Colonic mucosa (tissue), 4 donors: ENCODE results near the gene SLC25A13. TPM values are rescaled to one million over a fixed set of nuclear protein-coding genes. Genes with fewer than 3 reads are reported as not detected.

Source experiments
- DNase-seq: peaks from one replicate; pipeline ENCODE4 v3.0.0-alpha.2; 2020
- H3K27ac ChIP-seq: fragments of 200-600 bp; one replicate; pipeline ENCODE4 v1.8.0; 2021
- H3K27me3 ChIP-seq: fragments of 200-600 bp; one replicate; pipeline ENCODE4 v1.8.0; 2021
- H3K36me3 ChIP-seq: fragments of 200-600 bp; one replicate; pipeline ENCODE4 v1.8.0; 2021
- H3K4me1 ChIP-seq: fragments of 200-600 bp; one replicate; pipeline ENCODE4 v1.8.0; 2021; ENCODE audit warnings: mild to moderate bottlenecking
- H3K4me3 ChIP-seq: fragments of 200-600 bp; one replicate; pipeline ENCODE4 v1.8.0; 2021
- H3K9ac ChIP-seq, 2 donors: one replicate each; pipeline ENCODE4 v1.7.0; 2013; ENCODE audit warnings: control low read depth in 2 of 2, low read depth in 2 of 2, low read length in 2 of 2
- H3K9me3 ChIP-seq: fragments of 200-600 bp; one replicate; pipeline ENCODE4 v1.8.0; 2021
- CTCF ChIP-seq: fragments of 200-600 bp; IDR thresholded peaks from one replicate; pipeline ENCODE4 v1.8.0; 2022; ENCODE audit warnings: antibody characterized with exemption, mild to moderate bottlenecking
- intact Hi-C: fragments of 100-400 bp; cut with DNase I; formaldehyde crosslinking; loops from one replicate; pipeline ENCODE4 v1.14.1; 2022
- total RNA-seq, 2 donors: library from RNA; stranded (reverse); fragmentation: NEBNext Ultra II Directional in 1 of 2; extraction: Animal tissue kit (Norgen Biotek cat#: 25700) in 1 of 2; gene quantifications; one replicate each; pipeline ENCODE4 v1.2.1, GENCODE V29; 2021
- donor health status: healthy.
- donor health status: DM: no; HTN: no; CAD: no.
- donor health status: DM: no; HTN: no; CAD: no.

Gene SLC25A13
- total RNA-seq, 2 donors from 2014 or later = 36.4 to 45.2 TPM

GRCh38 chr7:96131525-96131924 is 190.4 kb downstream of the SLC25A13 start:
- Histone ChIP-seq H3K9me3 (no peaks in the 10 kb centered on the region), H3K36me3 (no peaks in the 10 kb centered on the region), H3K4me1 (no peaks in the 10 kb centered on the region), H3K4me3 (no peak overlapping the region), H3K27ac (no peak overlapping the region), H3K9ac (no peak overlapping the region), H3K27me3 (no peaks in the 10 kb centered on the region)
- DNase-seq = no peak
- no peak for TF ChIP-seq CTCF
- intact Hi-C loops = no loop called here

DNA sequence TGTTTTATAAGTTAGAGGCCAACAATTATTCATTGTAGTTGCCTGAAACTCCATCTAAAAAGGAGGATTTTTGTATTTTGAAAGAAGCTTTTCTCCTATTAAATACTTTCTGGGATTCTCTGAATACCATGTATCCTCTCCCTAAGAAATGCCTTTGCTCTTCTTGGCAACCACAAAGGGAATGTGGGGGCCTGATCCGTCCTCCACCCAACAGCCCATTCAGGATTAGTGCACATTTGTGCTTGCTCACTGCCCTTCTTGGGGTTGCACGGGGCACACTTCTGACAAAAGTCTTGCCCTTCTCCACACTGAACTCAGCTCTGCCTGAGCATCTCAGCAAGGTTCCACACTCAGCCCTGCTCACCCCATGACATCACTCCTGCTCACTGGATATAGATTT is 194.2 kb downstream of the SLC25A13 start:
- no peaks in the 10 kb centered on the region for H3K36me3 ChIP-seq
- no peaks in the 10 kb centered on the region for H3K4me1 ChIP-seq
- no peaks in the 10 kb centered on the region for H3K27me3 ChIP-seq
- no peak for DNase-seq
- no peak for TF ChIP-seq CTCF
- H3K27ac ChIP-seq = no peak overlapping the region
- H3K9ac ChIP-seq = no peak overlapping the region
- intact Hi-C loops = no loop called here
- no peak overlapping the region for H3K4me3 ChIP-seq
- no peaks in the 10 kb centered on the region for H3K9me3 ChIP-seq

GRCh38 chr7:96126382-96126781 is 195.5 kb downstream of the SLC25A13 start:
- intact Hi-C loops = no loop called here
- no peak overlapping the region for H3K4me3 ChIP-seq
- no peak overlapping the region for H3K9ac ChIP-seq
- no peaks in the 10 kb centered on the region for H3K9me3 ChIP-seq
- no peaks in the 10 kb centered on the region for H3K27me3 ChIP-seq
- TF ChIP-seq CTCF = no peak
- no peaks in the 10 kb centered on the region for H3K36me3 ChIP-seq
- no peak for DNase-seq
- no peaks in the 10 kb centered on the region for H3K4me1 ChIP-seq
- no peak overlapping the region for H3K27ac ChIP-seq

DNA sequence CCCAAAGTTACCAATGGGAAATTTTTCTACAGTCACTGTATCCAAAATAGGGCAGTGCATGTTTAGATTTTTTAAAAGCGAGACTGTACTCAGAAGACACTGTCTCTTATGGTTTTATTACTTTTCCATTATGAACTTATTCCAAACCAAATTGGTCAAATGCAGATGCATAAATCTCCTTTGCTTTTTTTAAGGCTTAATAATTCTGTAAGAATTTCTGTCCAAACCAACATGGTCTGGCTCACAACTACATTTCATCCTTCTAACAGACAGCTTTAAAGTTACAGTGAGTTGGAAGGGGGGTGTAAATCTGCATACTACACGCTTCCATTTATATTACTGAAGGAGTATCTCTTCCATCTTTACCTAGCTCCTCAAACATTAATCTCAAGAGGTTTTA is 199.2 kb downstream of the SLC25A13 start:
- Histone ChIP-seq H3K4me1 (no peaks in the 10 kb centered on the region), H3K27ac (no peak overlapping the region), H3K9ac (no peak overlapping the region), H3K27me3 (no peaks in the 10 kb centered on the region), H3K4me3 (no peak overlapping the region), H3K36me3 (no peaks in the 10 kb centered on the region), H3K9me3 (no peaks in the 10 kb centered on the region)
- intact Hi-C loops = no loop called here
- no peak for TF ChIP-seq CTCF
- DNase-seq = no peak

DNA sequence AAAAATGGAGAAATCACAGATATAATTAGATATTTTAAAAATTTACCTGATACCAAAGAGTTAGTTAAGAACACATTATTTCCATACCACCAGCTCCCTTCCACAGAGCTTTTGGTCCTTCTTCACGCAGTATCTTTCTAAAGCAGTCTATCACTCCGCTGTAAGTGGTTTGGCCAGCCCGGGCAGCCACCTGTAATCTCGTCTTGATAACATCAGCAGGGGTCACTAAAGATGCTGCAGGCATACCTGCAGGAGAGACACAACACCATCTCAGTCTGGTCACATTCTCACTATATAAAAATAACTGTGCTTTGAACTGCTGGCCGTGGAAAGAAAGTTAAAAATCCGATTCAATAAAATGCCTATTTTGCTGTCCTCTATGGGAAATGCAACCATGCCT is 200.1 kb downstream of the SLC25A13 start:
- H3K9me3 ChIP-seq = no peaks in the 10 kb centered on the region
- H3K36me3 ChIP-seq = no peaks in the 10 kb centered on the region
- no peak overlapping the region for H3K27ac ChIP-seq
- no peaks in the 10 kb centered on the region for H3K27me3 ChIP-seq
- H3K4me1 ChIP-seq = no peaks in the 10 kb centered on the region
- TF ChIP-seq CTCF = no peak
- no peak overlapping the region for H3K4me3 ChIP-seq
- intact Hi-C loops = no loop called here
- H3K9ac ChIP-seq = no peak overlapping the region
- DNase-seq = no peak
